ENCODE data around the gene MVB12B.

Gene MVB12B

DNA sequence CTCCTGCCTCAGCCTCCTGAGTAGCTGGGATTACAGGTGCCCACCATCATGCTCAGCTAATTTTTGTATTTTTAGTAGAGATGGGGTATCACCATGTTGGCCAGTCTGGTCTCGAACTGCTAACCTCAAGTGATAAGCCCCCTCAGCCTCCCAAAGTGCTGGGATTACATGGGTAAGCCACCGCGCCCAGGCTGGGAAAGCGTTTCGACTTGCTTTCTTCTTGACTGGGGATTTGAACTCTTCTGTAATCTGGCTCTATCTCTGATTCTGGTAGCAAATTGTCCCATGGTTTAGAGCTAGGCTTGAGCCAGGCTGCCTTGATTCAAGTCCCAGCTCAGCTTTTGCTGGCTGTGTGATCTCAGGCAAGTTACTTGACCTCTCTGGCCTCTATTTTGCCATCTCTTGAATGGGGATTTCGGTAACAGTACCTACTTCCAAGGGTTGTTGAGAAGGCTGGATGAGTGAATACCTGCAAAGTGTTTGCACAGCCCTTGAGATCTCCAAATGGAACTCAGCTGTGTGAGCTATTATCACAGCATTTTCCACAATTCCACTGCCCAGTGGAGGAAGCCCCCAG is 20.5 kb upstream of the MVB12B start:
- Histone ChIP-seq H3K79me2 (ENCODE audit: insufficient read depth, low read length) (no peaks in the 10 kb centered on the region), H3K9ac (ENCODE audit: low read length) (no peak overlapping the region), H2AFZ (ENCODE audit: low read depth, low read length, severe bottlenecking) (no peak overlapping the region), H3K27ac (ENCODE audit: low read depth, low read length) (no peak overlapping the region), H3K9me3 (ENCODE audit: insufficient read depth, low read length) (no peaks in the 10 kb centered on the region), H3K4me2 (ENCODE audit: low read depth, low read length, poor library complexity, severe bottlenecking) (no peak overlapping the region), H3K4me3 (ENCODE audit: insufficient read depth, low read length, poor library complexity, severe bottlenecking) (no peak overlapping the region), H3F3A (ENCODE audit: insufficient read depth) (no peaks in the 10 kb centered on the region), H3K36me3 (ENCODE audit: low read length) (no peaks in the 10 kb centered on the region), H3K27me3 (ENCODE audit: low read length) (no peaks in the 10 kb centered on the region), H4K20me1 (ENCODE audit: low read depth, low read length) (no peaks in the 10 kb centered on the region), H3K9me2 (replicated peaks; ENCODE audit: insufficient read depth, low read length) (no peaks in the 10 kb centered on the region)
- TF ChIP-seq EZH2phosphoT487 (conservative IDR thresholded peaks at IDR 0.05; ENCODE audit: low read length) (no peak), CTCF (IDR thresholded peaks at IDR 0.05; ENCODE audit: insufficient read depth, low read length, poor library complexity, severe bottlenecking) (no peak)

DNA sequence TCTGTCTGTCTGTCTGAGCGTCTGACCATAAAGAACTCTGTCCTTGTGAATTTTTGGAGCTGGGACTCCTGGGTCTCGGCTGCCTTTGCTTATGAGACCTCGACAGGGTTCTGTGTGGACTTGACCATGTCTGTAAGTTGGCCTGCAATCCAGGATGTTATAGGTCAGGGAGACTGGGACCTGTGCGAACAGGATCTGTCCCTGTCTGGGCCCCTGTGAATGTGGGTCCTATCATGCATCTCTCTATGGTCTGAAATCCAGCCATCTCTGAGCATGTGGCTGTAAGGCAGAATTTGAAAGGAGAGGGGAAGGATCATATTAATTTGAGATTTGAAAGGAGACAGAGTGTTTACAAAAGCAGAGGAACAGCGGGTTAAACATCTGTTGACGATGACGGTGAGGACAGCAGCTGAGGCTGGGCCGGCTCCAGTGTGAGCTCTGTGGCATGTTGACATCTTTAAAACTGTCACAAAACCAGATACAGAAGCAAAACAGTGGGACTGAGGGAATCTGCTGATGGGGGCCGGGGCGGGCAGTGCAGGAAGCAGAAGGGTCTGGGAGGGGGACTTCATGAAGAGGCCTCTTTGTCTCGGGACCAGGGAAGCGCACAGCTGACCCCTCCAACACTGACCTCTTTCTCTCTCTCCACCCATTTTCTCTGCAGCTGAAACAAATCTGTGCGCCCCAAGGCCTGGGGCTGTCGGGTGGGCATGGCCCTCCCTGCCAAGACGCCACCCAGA is 19.1 kb upstream of the MVB12B start:
- Histone ChIP-seq H3K4me2 (ENCODE audit: low read depth, low read length, poor library complexity, severe bottlenecking) (no peak overlapping the region), H3K36me3 (ENCODE audit: low read length) (no peaks in the 10 kb centered on the region), H3K27ac (ENCODE audit: low read depth, low read length) (no peak overlapping the region), H2AFZ (ENCODE audit: low read depth, low read length, severe bottlenecking) (no peak overlapping the region), H3K4me3 (ENCODE audit: insufficient read depth, low read length, poor library complexity, severe bottlenecking) (no peak overlapping the region), H3F3A (ENCODE audit: insufficient read depth) (no peaks in the 10 kb centered on the region), H4K20me1 (ENCODE audit: low read depth, low read length) (no peaks in the 10 kb centered on the region), H3K79me2 (ENCODE audit: insufficient read depth, low read length) (no peaks in the 10 kb centered on the region), H3K9me3 (ENCODE audit: insufficient read depth, low read length) (no peaks in the 10 kb centered on the region), H3K9me2 (replicated peaks; ENCODE audit: insufficient read depth, low read length) (no peaks in the 10 kb centered on the region), H3K27me3 (ENCODE audit: low read length) (no peaks in the 10 kb centered on the region), H3K9ac (ENCODE audit: low read length) (no peak overlapping the region)
- TF ChIP-seq EZH2phosphoT487 (conservative IDR thresholded peaks at IDR 0.05; ENCODE audit: low read length) (no peak), CTCF (IDR thresholded peaks at IDR 0.05; ENCODE audit: insufficient read depth, low read length, poor library complexity, severe bottlenecking) (no peak)

GRCh38 chr9:126309427-126310189 is 17.0 kb upstream of the MVB12B start:
- no peaks in the 10 kb centered on the region for H3K79me2 ChIP-seq (ENCODE audit: insufficient read depth, low read length)
- H4K20me1 ChIP-seq (ENCODE audit: low read depth, low read length), result no peaks in the 10 kb centered on the region
- H3K27ac ChIP-seq (ENCODE audit: low read depth, low read length), result no peak overlapping the region
- no peaks in the 10 kb centered on the region for H3K9me2 ChIP-seq (replicated peaks; ENCODE audit: insufficient read depth, low read length)
- no peak overlapping the region for H3K4me2 ChIP-seq (ENCODE audit: low read depth, low read length, poor library complexity, severe bottlenecking)
- no peak overlapping the region for H2AFZ ChIP-seq (ENCODE audit: low read depth, low read length, severe bottlenecking)
- H3K36me3 ChIP-seq (ENCODE audit: low read length), result no peaks in the 10 kb centered on the region
- no peaks in the 10 kb centered on the region for H3K9me3 ChIP-seq (ENCODE audit: insufficient read depth, low read length)
- H3F3A ChIP-seq (ENCODE audit: insufficient read depth), result no peaks in the 10 kb centered on the region
- H3K4me3 ChIP-seq (ENCODE audit: insufficient read depth, low read length, poor library complexity, severe bottlenecking), result no peak overlapping the region
- no peaks in the 10 kb centered on the region for H3K27me3 ChIP-seq (ENCODE audit: low read length)
- TF ChIP-seq EZH2phosphoT487 (conservative IDR thresholded peaks at IDR 0.05; ENCODE audit: low read length), result no peak
- TF ChIP-seq CTCF (IDR thresholded peaks at IDR 0.05; ENCODE audit: insufficient read depth, low read length, poor library complexity, severe bottlenecking), result no peak
- H3K9ac ChIP-seq (ENCODE audit: low read length), result no peak overlapping the region

Data from SU-DHL-6 (cell line).